ENCODE data around the gene RBFOX1.

RBFOX1 gene

GRCh38 chr16:7408700-7409365, 76.2 kb downstream of the RBFOX1 start:
- ChIA-PET CTCF (no interaction called here), POLR2A (no interaction called here)
- TF ChIP-seq CTCF (IDR thresholded peaks at IDR 0.05; ENCODE audit: control extremely low read depth, extremely low read depth, low read depth, missing control alignments), result no peak
- DNase-seq (ENCODE audit: extremely low spot score), result no peak

DNA sequence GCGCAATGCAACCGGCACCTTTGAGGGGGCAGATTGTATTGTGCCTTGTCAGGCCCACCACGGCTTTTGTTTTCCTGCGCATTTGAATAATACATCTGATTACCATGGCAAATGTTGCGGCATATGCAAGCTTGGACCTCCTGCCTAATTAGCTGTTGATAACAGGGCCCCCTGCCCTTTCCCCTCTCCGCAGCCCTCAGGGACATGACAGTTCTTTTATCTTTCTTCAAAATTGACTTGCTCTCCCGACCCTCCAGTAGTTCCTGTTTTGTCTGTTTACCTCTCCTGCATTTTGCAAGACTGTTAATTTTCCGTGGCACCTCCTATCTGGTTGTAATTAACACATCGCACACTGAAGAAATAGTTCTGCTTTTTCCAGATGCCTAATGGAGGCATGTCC, 86.8 kb downstream of the RBFOX1 start:
- no peak for DNase-seq (ENCODE audit: extremely low spot score)
- POLR2A ChIA-PET, result no interaction called here
- CTCF ChIA-PET, result no interaction called here
- no peak for TF ChIP-seq CTCF (IDR thresholded peaks at IDR 0.05; ENCODE audit: control extremely low read depth, extremely low read depth, low read depth, missing control alignments)

DNA sequence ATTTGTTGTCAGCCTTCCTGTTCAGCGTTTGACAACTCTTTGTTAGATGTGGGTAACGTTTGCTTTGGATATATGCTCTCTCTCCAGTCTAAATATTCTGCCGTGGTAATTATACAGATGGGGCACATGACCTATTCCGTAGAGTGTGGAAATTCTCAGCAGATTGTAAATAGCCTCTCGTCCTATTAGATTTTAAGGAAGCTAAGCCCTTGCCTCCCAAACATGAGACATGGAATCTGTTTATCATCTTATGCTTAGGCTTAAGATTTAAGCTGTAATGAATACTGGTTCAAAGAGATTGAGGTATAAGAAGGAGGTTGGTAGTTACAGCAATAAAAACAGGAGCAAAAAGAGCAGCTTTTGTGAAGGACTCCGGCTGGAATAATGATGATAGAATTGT, 87.4 kb downstream of the RBFOX1 start:
- TF ChIP-seq CTCF (IDR thresholded peaks at IDR 0.05; ENCODE audit: control extremely low read depth, extremely low read depth, low read depth, missing control alignments), result no peak
- DNase-seq (ENCODE audit: extremely low spot score), result no peak
- POLR2A ChIA-PET, result no interaction called here
- CTCF ChIA-PET, result no interaction called here

DNA sequence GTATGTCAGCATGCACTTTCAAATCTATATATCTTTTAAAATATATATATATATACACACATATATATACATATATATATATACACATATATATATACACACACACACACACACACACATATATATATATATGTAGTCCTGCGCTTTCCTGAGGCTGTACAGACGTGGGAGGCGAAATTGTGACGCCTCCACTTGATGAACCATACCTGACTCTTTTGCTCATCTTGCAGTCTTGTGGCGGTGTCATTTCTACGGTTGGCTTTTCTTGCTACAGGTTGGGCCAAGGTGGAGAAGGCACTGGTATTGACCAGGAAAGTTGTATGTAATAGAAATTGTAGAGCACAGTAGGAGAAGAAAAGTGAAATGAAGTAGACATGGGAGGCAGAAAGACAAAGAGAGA, 88.2 kb downstream of the RBFOX1 start:
- DNase-seq (ENCODE audit: extremely low spot score), result no peak
- no peak for TF ChIP-seq CTCF (IDR thresholded peaks at IDR 0.05; ENCODE audit: control extremely low read depth, extremely low read depth, low read depth, missing control alignments)
- CTCF ChIA-PET, result no interaction called here
- POLR2A ChIA-PET, result no interaction called here

GRCh38 chr16:7421578-7421977, 88.9 kb downstream of the RBFOX1 start:
- POLR2A ChIA-PET, result no interaction called here

DNA sequence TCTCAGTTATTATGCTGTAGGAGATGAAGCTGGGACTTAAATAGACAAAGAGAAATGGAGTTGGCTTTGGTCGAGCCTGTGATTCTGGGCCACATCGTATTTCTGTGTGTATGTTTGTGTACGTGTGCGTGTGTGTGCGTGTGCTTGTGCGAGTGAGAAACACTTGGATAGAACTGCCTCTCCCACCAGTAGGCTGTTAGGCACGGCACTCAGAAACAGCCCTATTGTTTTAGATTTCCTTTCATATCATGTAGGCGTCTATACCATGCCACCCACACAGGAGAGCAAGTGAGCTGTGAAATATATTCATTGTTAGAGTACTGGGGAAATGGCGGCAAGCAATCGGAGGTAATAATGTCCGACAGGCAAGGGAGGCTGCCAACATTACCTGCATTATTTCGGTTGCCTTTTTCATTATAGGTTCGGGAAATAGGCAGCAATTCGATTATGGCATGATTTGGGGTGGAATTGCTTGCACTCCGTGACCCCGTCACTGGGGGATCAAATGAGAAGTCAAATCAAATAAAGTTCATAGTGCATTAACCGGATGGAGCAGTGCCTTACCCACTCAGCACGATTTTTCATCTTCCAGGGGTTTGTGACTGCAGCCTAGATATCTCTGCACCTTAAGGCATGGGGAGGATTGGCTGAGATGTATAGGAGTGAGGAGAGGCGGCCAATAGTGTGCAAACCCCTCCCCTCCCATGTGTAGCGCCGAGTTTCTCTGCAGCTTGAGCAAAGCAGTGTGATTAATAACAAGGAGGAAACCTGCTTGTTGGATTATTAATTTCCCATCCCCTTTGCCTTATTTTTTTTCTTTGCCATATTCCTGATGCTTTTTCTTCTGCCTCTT, 89.6 kb downstream of the RBFOX1 start:
- ChIA-PET POLR2A (no interaction called here), CTCF (no interaction called here)
- no peak for DNase-seq (ENCODE audit: extremely low spot score)
- TF ChIP-seq CTCF (IDR thresholded peaks at IDR 0.05; ENCODE audit: control extremely low read depth, extremely low read depth, low read depth, missing control alignments), result no peak

More at GRCh38 chr16:7421578-7421977, 88.9 kb downstream of the RBFOX1 start:
- DNase-seq (ENCODE audit: extremely low spot score), result no peak
- CTCF ChIA-PET, result no interaction called here
- TF ChIP-seq CTCF (IDR thresholded peaks at IDR 0.05; ENCODE audit: control extremely low read depth, extremely low read depth, low read depth, missing control alignments), result no peak

Data from GM10248 (cell line).